Spleen (tissue), 7 donors: ENCODE data around the gene C1orf198.

Source experiments
- POLR2A ChIP-seq, 3 donors: fragments of 450-650 bp; IDR thresholded peaks; one replicate each; pipeline ENCODE4 v1.5.1; 2017; ENCODE audit warnings: antibody characterized with exemption in 3 of 3, mild to moderate bottlenecking in 1 of 3
- POLR2AphosphoS5 ChIP-seq, 3 donors: sonication (generic); formaldehyde crosslinking; IDR thresholded peaks; one replicate each; pipeline ENCODE4 v1.5.1; 2017; ENCODE audit warnings: antibody characterized with exemption in 3 of 3
- TF ChIP-seq, protein P1 (sequence below), 11 experiments: fragments of 200-600 bp in 7 of 11; fragments of 450-650 bp in 4 of 11; sonication (generic) in 4 of 11; IDR thresholded peaks in 8 of 11; conservative IDR thresholded peaks in 3 of 11; 1 replicate in 7 of 11; 2 replicates in 4 of 11; pipeline versions ENCODE4 v1.4.0 to v1.8.0; 2016 to 2021; ENCODE audit warnings: antibody characterized with exemption in 11 of 11, inconsistent platforms in 4 of 11, mild to moderate bottlenecking in 1 of 11
- donor health status: DM: no; HTN: no; CAD: no; lungs with moderate emphysema.
- donor health status: DM: no; HTN: no; CAD: no.
- donor health status: DM: no; HTN: no; CAD: no.

GRCh38 chr1:230854423-230854822 lies 13.9 kb downstream of the C1orf198 start:
- TF ChIP-seq, protein P1, sequence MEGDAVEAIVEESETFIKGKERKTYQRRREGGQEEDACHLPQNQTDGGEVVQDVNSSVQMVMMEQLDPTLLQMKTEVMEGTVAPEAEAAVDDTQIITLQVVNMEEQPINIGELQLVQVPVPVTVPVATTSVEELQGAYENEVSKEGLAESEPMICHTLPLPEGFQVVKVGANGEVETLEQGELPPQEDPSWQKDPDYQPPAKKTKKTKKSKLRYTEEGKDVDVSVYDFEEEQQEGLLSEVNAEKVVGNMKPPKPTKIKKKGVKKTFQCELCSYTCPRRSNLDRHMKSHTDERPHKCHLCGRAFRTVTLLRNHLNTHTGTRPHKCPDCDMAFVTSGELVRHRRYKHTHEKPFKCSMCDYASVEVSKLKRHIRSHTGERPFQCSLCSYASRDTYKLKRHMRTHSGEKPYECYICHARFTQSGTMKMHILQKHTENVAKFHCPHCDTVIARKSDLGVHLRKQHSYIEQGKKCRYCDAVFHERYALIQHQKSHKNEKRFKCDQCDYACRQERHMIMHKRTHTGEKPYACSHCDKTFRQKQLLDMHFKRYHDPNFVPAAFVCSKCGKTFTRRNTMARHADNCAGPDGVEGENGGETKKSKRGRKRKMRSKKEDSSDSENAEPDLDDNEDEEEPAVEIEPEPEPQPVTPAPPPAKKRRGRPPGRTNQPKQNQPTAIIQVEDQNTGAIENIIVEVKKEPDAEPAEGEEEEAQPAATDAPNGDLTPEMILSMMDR (IDR thresholded peaks at IDR 0.05 in 8 of 11, conservative IDR thresholded peaks at IDR 0.05 in 3 of 11): no peak
- no peak for TF ChIP-seq POLR2AphosphoS5 (IDR thresholded peaks at IDR 0.05)
- no peak for TF ChIP-seq POLR2A (IDR thresholded peaks at IDR 0.05)
